GM13976 (cell line): ENCODE measurements around the gene IL24.

Experiments used
- DNase-seq: peaks from one replicate; pipeline ENCODE4 v3.0.0; 2012; ENCODE audit warnings: low spot score
- in situ Hi-C: fragments of 300-500 bp; cut with MboI; formaldehyde crosslinking; loops from one replicate; pipeline ENCODE4 v1.12.0; 2022; ENCODE audit warnings: low sequenced_read_pairs, mixed read lengths, inconsistent platforms; ENCODE audit not compliant: unreplicated experiment
- TF ChIP-seq, protein P1 (sequence below): IDR thresholded peaks from 2 replicates; pipeline ENCODE4 v1.5.1; 2012; ENCODE audit warnings: borderline replicate concordance, mild to moderate bottlenecking; ENCODE audit not compliant: insufficient read depth; ENCODE audit errors: extremely low read depth, missing control alignments, control extremely low read depth

Gene IL24

DNA sequence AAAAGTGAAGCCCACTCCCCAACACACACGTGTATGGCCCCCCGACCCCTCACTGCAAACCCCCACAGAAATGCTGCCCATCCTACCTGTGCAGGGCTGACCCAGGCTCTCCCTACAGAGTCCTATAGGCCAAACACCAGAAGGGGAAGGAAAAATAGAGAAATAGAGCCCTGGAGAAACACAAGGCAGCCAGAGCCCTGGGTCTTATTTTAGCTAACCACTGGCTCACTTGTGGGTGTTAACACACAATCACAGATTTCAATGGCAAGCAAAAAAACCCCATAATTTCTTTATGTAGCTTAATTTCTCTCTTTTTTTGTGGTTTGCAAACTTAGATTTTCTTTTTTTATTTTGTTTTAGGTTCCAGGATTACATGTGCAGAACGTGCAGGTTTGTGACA is 50.0 kb downstream of the IL24 start:
- TF ChIP-seq, protein P1, sequence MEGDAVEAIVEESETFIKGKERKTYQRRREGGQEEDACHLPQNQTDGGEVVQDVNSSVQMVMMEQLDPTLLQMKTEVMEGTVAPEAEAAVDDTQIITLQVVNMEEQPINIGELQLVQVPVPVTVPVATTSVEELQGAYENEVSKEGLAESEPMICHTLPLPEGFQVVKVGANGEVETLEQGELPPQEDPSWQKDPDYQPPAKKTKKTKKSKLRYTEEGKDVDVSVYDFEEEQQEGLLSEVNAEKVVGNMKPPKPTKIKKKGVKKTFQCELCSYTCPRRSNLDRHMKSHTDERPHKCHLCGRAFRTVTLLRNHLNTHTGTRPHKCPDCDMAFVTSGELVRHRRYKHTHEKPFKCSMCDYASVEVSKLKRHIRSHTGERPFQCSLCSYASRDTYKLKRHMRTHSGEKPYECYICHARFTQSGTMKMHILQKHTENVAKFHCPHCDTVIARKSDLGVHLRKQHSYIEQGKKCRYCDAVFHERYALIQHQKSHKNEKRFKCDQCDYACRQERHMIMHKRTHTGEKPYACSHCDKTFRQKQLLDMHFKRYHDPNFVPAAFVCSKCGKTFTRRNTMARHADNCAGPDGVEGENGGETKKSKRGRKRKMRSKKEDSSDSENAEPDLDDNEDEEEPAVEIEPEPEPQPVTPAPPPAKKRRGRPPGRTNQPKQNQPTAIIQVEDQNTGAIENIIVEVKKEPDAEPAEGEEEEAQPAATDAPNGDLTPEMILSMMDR: no peak
- in situ Hi-C loops: no loop called here
- no peak for DNase-seq

DNA sequence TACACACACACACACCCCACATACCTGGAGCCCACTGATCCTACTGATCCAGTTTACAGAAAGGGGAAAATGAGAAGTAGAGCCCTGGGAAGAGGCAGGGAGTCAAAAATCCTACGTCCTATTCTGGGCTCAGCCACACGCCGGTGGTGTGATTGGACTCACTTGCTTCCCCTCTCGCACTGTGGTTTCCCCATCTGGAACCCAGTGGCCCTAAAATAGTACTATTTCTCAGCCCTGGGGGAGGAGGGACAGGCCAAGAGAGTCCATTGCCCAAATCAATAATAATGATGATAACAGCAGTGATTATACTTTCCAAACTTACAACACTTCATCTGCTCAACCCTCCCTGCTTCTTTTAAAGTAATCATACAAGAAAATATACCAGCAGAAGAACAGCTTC is 52.0 kb downstream of the IL24 start:
- in situ Hi-C loops: no loop called here
- TF ChIP-seq, protein P1: no peak
- DNase-seq: no peak

DNA sequence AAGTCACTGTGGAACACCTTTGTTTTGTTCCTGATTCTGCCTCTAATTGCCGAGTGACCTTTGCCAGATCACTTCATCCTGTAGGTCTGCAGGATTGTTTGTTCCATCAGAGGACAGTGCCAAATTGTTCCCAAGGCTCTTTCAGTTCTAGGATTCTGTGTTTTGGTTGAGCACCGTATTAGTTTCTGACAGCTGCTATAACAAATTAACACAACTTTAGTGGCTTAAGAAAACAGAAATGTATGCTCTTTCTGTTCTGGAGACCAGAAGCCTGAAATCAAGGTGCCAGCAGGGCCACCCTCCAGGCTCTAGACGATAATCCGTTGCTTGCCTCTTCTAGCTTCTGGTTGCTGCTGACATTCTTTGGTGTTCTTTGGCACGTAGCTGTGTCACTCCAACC is 52.4 kb downstream of the IL24 start:
- TF ChIP-seq, protein P1: no peak
- in situ Hi-C loops: no loop called here
- DNase-seq: no peak

DNA sequence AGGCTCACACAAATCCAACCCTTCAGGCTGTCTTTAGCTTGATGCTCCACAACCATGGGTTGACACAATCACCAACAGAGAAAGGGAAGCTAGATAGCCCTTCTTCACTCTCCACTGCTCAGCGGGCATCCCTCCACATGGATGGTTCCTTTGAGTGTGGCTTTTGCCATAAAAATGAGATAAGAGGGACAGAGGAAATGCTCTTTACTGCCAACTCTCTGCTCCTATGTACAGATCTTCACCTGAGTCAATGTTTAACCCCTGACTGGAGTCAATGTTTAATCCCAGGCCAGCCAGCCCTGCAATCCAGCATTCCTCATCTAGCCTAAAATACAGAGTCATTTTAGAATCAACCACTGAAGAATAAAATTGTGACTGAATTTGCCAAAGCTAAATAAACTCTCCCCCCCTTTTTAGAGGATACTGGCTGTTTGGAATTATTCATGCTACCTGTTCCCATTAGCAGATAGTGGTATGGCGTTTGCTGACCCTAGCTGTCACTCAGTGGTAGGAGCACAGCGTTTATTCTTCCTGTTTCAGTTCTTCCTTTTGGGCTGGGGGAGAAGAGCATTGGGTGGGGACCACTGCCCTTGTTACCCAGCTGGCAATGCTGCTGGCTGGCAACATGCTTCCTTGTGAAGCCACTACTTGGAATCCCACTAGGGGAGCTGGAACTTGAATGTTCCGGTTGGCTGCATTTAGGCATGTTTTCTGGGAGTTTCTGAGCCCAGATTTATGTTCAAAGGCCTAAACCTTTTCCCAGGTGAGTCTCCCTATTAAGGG is 54.3 kb downstream of the IL24 start:
- TF ChIP-seq, protein P1: no peak
- in situ Hi-C loops: no loop called here
- DNase-seq: no peak

DNA sequence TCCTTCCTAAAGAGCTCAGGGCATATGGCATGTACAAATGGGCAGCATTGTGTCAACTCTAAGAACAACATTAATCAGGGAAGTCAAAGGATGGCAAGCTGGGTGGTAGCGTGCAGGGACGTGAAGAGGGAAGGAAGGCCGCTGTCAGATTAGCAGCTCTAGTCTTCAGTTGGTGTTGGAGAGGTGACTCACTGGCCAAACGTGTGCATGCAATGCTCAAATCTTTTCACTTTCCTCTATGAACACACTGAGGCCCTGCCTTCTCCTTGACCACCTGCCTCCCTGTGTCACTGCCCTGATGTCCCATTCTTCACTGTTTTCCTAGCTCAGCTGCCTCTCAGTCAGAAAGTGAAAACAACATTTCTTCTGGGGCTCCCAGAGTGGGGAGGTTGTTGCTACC is 54.9 kb downstream of the IL24 start:
- TF ChIP-seq, protein P1: no peak
- in situ Hi-C loops: no loop called here
- no peak for DNase-seq

DNA sequence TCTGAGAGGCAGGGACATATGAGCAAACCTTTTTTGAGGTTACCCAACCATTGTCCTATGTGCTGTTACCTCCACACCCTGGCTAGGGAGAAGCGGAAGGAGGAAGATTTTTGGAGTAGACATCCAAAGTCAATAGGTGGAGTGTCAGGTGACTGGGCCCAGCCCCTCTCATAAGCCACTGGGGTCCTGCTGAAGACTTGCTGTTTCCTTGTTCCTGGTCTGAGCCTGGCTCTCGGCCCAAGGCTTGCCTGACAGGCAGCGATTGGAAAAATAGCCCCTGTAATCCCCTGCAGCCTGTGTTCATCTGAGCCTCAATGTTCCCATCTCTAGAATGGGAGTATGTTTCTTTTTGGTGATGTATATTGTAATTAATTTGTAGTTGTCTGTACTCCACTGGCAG is 55.9 kb downstream of the IL24 start:
- in situ Hi-C loops: no loop called here
- TF ChIP-seq, protein P1: no peak
- no peak for DNase-seq

DNA sequence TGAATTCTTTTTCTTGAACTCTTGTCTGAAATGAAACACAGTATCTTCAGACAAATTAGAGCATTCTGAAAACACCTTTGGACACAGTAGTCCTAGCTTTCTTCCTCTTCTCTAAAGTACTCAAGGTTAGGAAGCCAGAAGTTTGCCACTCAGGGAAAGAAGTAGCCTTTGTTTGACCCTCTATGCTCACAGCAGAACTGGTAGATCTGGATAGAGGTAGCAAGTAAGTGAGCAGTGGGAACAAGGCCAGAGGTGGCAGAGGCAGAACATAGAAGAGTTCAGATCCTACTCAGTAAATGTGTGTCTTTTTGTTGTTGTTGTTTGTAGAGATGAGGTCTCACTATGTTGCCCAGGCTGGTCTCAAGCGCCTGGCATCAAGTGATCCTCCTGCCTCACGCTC is 56.4 kb downstream of the IL24 start:
- in situ Hi-C loops: no loop called here
- no peak for DNase-seq
- TF ChIP-seq, protein P1: no peak
